ENCODE results near the gene ABRACL. TPM values are rescaled to one million over a fixed set of nuclear protein-coding genes. Genes with fewer than 3 reads are reported as not detected.
A peak's percentile ranks its signal among the peaks of the same experiment; 100 is the strongest.

ABRACL gene
- total RNA-seq, 2 donors from 2014 or later: 8.0 to 10.2 TPM

- Histone ChIP-seq H3K4me1 (peaks cover 0 to 9% of the 10 kb centered on the region in 2 donors), H3K9me3 (no peaks in the 10 kb centered on the region), H3K4me3 (no peak overlapping the region), H3K36me3 (no peaks in the 10 kb centered on the region), H3K27me3 (no peaks in the 10 kb centered on the region), H3K27ac (peak overlapping the region; percentile 56 to 71)
- TF ChIP-seq CTCF (IDR thresholded peaks at IDR 0.05): no peak
- no peak for DNase-seq (ENCODE audit: low spot score)
Observed at GRCh38 chr6:139080255-139080920, 51.8 kb downstream of the ABRACL start.

- H3K9me3 ChIP-seq: no peaks in the 10 kb centered on the region
- peaks cover 0 to 9% of the 10 kb centered on the region in 2 donors for H3K4me1 ChIP-seq
- no peak for DNase-seq (ENCODE audit: low spot score)
- H3K27ac ChIP-seq: peak overlapping the region in 1 of 2 donors; percentile 71
- no peak for TF ChIP-seq CTCF (IDR thresholded peaks at IDR 0.05)
- H3K36me3 ChIP-seq: no peaks in the 10 kb centered on the region
- H3K4me3 ChIP-seq: no peak overlapping the region
- H3K27me3 ChIP-seq: no peaks in the 10 kb centered on the region
Observed at GRCh38 chr6:139081471-139081870, 52.9 kb downstream of the ABRACL start.

- Histone ChIP-seq H3K27me3 (no peaks in the 10 kb centered on the region), H3K4me3 (no peak overlapping the region), H3K9me3 (no peaks in the 10 kb centered on the region), H3K36me3 (no peaks in the 10 kb centered on the region), H3K27ac (peak overlapping the region; percentile 5 to 71), H3K4me1 (peaks cover 0 to 9% of the 10 kb centered on the region in 2 donors)
- no peak for DNase-seq (ENCODE audit: low spot score)
- TF ChIP-seq CTCF (IDR thresholded peaks at IDR 0.05): no peak
Observed at GRCh38 chr6:139082370-139082769, 53.8 kb downstream of the ABRACL start.

DNA sequence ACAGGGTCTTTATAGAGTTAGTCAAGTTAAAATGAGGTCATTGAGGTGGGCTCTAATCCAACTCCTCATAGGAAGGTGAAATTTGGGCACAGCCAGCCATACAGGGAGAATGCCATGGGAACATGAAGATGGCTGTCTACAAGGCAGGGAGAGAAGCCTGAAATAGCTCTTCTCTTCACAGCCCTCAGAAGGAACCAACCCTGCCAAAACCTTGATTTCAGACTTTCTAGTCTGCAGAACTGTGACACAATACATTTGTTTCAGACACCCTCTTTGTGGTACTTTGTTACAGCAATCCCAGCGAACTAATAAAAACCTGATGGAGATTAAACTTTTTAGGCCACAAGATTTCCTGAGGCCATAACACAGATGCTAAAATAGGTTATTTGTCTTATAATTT, 63.3 kb downstream of the ABRACL start:
- H3K27ac ChIP-seq: no peak overlapping the region
- H3K4me1 ChIP-seq: no peaks in the 10 kb centered on the region
- TF ChIP-seq CTCF (IDR thresholded peaks at IDR 0.05): no peak
- H3K36me3 ChIP-seq: no peaks in the 10 kb centered on the region
- H3K9me3 ChIP-seq: no peaks in the 10 kb centered on the region
- H3K4me3 ChIP-seq: no peak overlapping the region
- H3K27me3 ChIP-seq: no peaks in the 10 kb centered on the region
- DNase-seq (ENCODE audit: low spot score): no peak

Other genes with a start within 250 kb of the ABRACL start
- 1 to 10 TPM; 1.1 to 3.5 TPM for gene ECT2L, start 232.7 kb upstream of the ABRACL start, total RNA-seq
- gene REPS1, start 40.5 kb upstream of the ABRACL start, total RNA-seq: 10 to 100 TPM; 29.7 to 35.2 TPM
- 10 to 100 TPM; 43.4 to 51.1 TPM for gene HECA, start 106.3 kb downstream of the ABRACL start, total RNA-seq